CD4-positive, alpha-beta T cell treated with Interleukin-17A for 1 hour (primary cell): ENCODE data around the gene FABP1.

ENCODE experiments used
- DNase-seq: peaks from one replicate; pipeline ENCODE4 v3.0.0-alpha.2; 2020

The FABP1 gene

GRCh38 chr2:88113069-88113468 lies 14.8 kb downstream of the FABP1 start:
- DNase-seq: no peak

GRCh38 chr2:88110830-88111229 lies 17.0 kb downstream of the FABP1 start:
- DNase-seq: no peak

- DNase-seq: no peak
Measured at GRCh38 chr2:88108796-88109195, 19.1 kb downstream of the FABP1 start.

GRCh38 chr2:88100489-88100858 lies 27.4 kb downstream of the FABP1 start:
- DNase-seq: no peak

- no peak for DNase-seq
Measured at GRCh38 chr2:88099798-88100488, 27.9 kb downstream of the FABP1 start.

- no peak for DNase-seq
Measured at GRCh38 chr2:88098558-88098900, 29.3 kb downstream of the FABP1 start.

- no peak for DNase-seq
Measured at GRCh38 chr2:88097891-88098557, 29.8 kb downstream of the FABP1 start.

- no peak for DNase-seq
Measured at GRCh38 chr2:88097192-88097591, 30.7 kb downstream of the FABP1 start.

- no peak for DNase-seq
Measured at GRCh38 chr2:88096708-88097107, 31.2 kb downstream of the FABP1 start.

GRCh38 chr2:88095022-88095421 lies 32.8 kb downstream of the FABP1 start:
- no peak for DNase-seq

- DNase-seq: no peak
Measured at GRCh38 chr2:88092773-88093172, 35.1 kb downstream of the FABP1 start.

- no peak for DNase-seq
Measured at GRCh38 chr2:88091943-88092342, 35.9 kb downstream of the FABP1 start.

- DNase-seq: no peak
Measured at GRCh38 chr2:88090446-88091283, 37.2 kb downstream of the FABP1 start.

- no peak for DNase-seq
Measured at GRCh38 chr2:88088999-88089398, 38.9 kb downstream of the FABP1 start.

GRCh38 chr2:88087763-88088162 lies 40.1 kb downstream of the FABP1 start:
- no peak for DNase-seq

- no peak for DNase-seq
Measured at GRCh38 chr2:88087073-88087472, 40.8 kb downstream of the FABP1 start.

GRCh38 chr2:88086401-88086800 lies 41.5 kb downstream of the FABP1 start:
- DNase-seq: no peak

- no peak for DNase-seq
Measured at GRCh38 chr2:88085602-88086001, 42.3 kb downstream of the FABP1 start.

- DNase-seq: no peak
Measured at GRCh38 chr2:88085099-88085498, 42.8 kb downstream of the FABP1 start.

- DNase-seq: no peak
Measured at GRCh38 chr2:88082781-88083180, 45.1 kb downstream of the FABP1 start.

GRCh38 chr2:88081924-88082608 lies 45.8 kb downstream of the FABP1 start:
- no peak for DNase-seq

- no peak for DNase-seq
Measured at GRCh38 chr2:88080545-88080944, 47.3 kb downstream of the FABP1 start.

- no peak for DNase-seq
Measured at GRCh38 chr2:88078643-88079172, 49.2 kb downstream of the FABP1 start.
